ENCODE data around the gene MYL5. TPM values are rescaled to one million over a fixed set of nuclear protein-coding genes. Genes with fewer than 3 reads are reported as not detected.

The MYL5 gene
- total RNA-seq, 1 experiment from 2014 or later = 17.1 TPM

- no peaks in the 10 kb centered on the region for H3K27me3 Mint-ChIP-seq (ENCODE audit: insufficient read depth, unreplicated experiment)
- TF ChIP-seq, protein P1, sequence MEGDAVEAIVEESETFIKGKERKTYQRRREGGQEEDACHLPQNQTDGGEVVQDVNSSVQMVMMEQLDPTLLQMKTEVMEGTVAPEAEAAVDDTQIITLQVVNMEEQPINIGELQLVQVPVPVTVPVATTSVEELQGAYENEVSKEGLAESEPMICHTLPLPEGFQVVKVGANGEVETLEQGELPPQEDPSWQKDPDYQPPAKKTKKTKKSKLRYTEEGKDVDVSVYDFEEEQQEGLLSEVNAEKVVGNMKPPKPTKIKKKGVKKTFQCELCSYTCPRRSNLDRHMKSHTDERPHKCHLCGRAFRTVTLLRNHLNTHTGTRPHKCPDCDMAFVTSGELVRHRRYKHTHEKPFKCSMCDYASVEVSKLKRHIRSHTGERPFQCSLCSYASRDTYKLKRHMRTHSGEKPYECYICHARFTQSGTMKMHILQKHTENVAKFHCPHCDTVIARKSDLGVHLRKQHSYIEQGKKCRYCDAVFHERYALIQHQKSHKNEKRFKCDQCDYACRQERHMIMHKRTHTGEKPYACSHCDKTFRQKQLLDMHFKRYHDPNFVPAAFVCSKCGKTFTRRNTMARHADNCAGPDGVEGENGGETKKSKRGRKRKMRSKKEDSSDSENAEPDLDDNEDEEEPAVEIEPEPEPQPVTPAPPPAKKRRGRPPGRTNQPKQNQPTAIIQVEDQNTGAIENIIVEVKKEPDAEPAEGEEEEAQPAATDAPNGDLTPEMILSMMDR (IDR thresholded peaks at IDR 0.05; ENCODE audit: insufficient read depth in 1 of 2, low read depth in 1 of 2, low read length in 1 of 2, severe bottlenecking in 1 of 2, unreplicated experiment in 1 of 2) = no peak
- H3K4me3 ChIP-seq (ENCODE audit: low read depth, low read length) = no peak overlapping the region
- no peaks in the 10 kb centered on the region for H3K9me3 ChIP-seq
- intact Hi-C loops (cut with micrococcal nuclease; ENCODE audit: unreplicated experiment) = no loop called here
- no peaks in the 10 kb centered on the region for H3K36me3 ChIP-seq (ENCODE audit: control insufficient read depth, insufficient read depth, low read length)
- H3K27ac Mint-ChIP-seq (ENCODE audit: unreplicated experiment) = peak overlapping the region; percentile 73
- no peaks in the 10 kb centered on the region for H3K27me3 ChIP-seq (replicated peaks; ENCODE audit: control insufficient read depth, insufficient read depth, low read length)
- ChIA-PET CTCF (no interaction called here), POLR2A (no interaction called here)
- BruUV-seq (replicated peaks) = no TSS peak
- H3K9me3 Mint-ChIP-seq (ENCODE audit: unreplicated experiment) = peaks cover 14% of the 10 kb centered on the region
- peaks cover 5% of the 10 kb centered on the region for H3K36me3 Mint-ChIP-seq (ENCODE audit: insufficient read depth, unreplicated experiment)
- H3K4me1 ChIP-seq = no peaks in the 10 kb centered on the region
- peak in 1 of 2 experiments; percentile 14 for DNase-seq
- no peak overlapping the region for H3K4me3 Mint-ChIP-seq (ENCODE audit: unreplicated experiment)
- no peaks in the 10 kb centered on the region for H3K4me1 Mint-ChIP-seq (ENCODE audit: low read depth, unreplicated experiment)
Measured at GRCh38 chr4:629915-630641, 44.3 kb upstream of the MYL5 start.

- POLR2A ChIA-PET = no interaction called here
- Mint-ChIP-seq H3K9me3 (ENCODE audit: unreplicated experiment) (peaks cover 14% of the 10 kb centered on the region), H3K27ac (ENCODE audit: unreplicated experiment) (no peak overlapping the region), H3K4me3 (ENCODE audit: unreplicated experiment) (no peak overlapping the region), H3K27me3 (ENCODE audit: insufficient read depth, unreplicated experiment) (no peaks in the 10 kb centered on the region), H3K36me3 (ENCODE audit: insufficient read depth, unreplicated experiment) (peaks cover 5% of the 10 kb centered on the region), H3K4me1 (ENCODE audit: low read depth, unreplicated experiment) (no peaks in the 10 kb centered on the region)
- TF ChIP-seq, protein P1 (IDR thresholded peaks at IDR 0.05; ENCODE audit: insufficient read depth in 1 of 2, low read depth in 1 of 2, low read length in 1 of 2, severe bottlenecking in 1 of 2, unreplicated experiment in 1 of 2) = no peak
- Histone ChIP-seq H3K27me3 (replicated peaks; ENCODE audit: control insufficient read depth, insufficient read depth, low read length) (no peaks in the 10 kb centered on the region), H3K9me3 (no peaks in the 10 kb centered on the region), H3K36me3 (ENCODE audit: control insufficient read depth, insufficient read depth, low read length) (no peaks in the 10 kb centered on the region), H3K4me3 (ENCODE audit: low read depth, low read length) (no peak overlapping the region), H3K4me1 (no peaks in the 10 kb centered on the region)
- DNase-seq = peak in 1 of 2 experiments; percentile 14
- no TSS peak for BruUV-seq (replicated peaks)
- intact Hi-C loops (cut with micrococcal nuclease; ENCODE audit: unreplicated experiment) = no loop called here
- CTCF ChIA-PET = no interaction called here
Measured at GRCh38 chr4:630656-631055, 43.7 kb upstream of the MYL5 start.

- TF ChIP-seq, protein P1 (IDR thresholded peaks at IDR 0.05; ENCODE audit: insufficient read depth in 1 of 2, low read depth in 1 of 2, low read length in 1 of 2, severe bottlenecking in 1 of 2, unreplicated experiment in 1 of 2) = no peak
- no peaks in the 10 kb centered on the region for H3K4me1 Mint-ChIP-seq (ENCODE audit: low read depth, unreplicated experiment)
- POLR2A ChIA-PET = no interaction called here
- H3K27me3 Mint-ChIP-seq (ENCODE audit: insufficient read depth, unreplicated experiment) = no peaks in the 10 kb centered on the region
- H3K27me3 ChIP-seq (replicated peaks; ENCODE audit: control insufficient read depth, insufficient read depth, low read length) = no peaks in the 10 kb centered on the region
- H3K27ac Mint-ChIP-seq (ENCODE audit: unreplicated experiment) = no peak overlapping the region
- H3K9me3 ChIP-seq = no peaks in the 10 kb centered on the region
- no TSS peak for BruUV-seq (replicated peaks)
- intact Hi-C loops (cut with micrococcal nuclease; ENCODE audit: unreplicated experiment) = no loop called here
- CTCF ChIA-PET = no interaction called here
- no peak overlapping the region for H3K4me3 Mint-ChIP-seq (ENCODE audit: unreplicated experiment)
- H3K36me3 Mint-ChIP-seq (ENCODE audit: insufficient read depth, unreplicated experiment) = no peaks in the 10 kb centered on the region
- H3K36me3 ChIP-seq (ENCODE audit: control insufficient read depth, insufficient read depth, low read length) = no peaks in the 10 kb centered on the region
- no peak overlapping the region for H3K4me3 ChIP-seq (ENCODE audit: low read depth, low read length)
- peak in 1 of 2 experiments; percentile 11 for DNase-seq
- peaks cover 14% of the 10 kb centered on the region for H3K9me3 Mint-ChIP-seq (ENCODE audit: unreplicated experiment)
- H3K4me1 ChIP-seq = no peaks in the 10 kb centered on the region
Measured at GRCh38 chr4:632196-632790, 42.0 kb upstream of the MYL5 start.

Measured in Caco-2 (cell line).